ENCODE results near the gene KRTCAP2.

DNA sequence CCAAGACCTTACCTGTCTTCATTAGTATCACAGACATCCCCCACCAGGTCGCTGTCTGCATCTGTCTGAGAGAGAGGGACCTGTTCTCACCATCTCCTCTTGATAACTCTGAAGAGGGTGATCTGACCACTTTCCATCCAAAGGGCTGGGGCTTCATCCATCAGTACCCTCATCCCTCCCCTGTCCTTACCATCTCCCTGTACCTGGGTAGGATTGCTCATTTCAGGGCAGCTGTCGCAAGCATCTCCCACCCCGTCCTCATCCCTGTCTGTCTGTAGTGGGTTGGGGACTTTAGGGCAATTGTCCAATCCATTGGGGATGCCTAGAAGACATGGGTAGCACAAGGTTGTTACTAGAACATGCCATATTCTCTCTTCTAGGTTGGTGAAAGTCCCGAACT is 26.7 kb upstream of the KRTCAP2 start:
- no peak for TF ChIP-seq POLR2A (IDR thresholded peaks at IDR 0.05)
- TF ChIP-seq, protein P1, sequence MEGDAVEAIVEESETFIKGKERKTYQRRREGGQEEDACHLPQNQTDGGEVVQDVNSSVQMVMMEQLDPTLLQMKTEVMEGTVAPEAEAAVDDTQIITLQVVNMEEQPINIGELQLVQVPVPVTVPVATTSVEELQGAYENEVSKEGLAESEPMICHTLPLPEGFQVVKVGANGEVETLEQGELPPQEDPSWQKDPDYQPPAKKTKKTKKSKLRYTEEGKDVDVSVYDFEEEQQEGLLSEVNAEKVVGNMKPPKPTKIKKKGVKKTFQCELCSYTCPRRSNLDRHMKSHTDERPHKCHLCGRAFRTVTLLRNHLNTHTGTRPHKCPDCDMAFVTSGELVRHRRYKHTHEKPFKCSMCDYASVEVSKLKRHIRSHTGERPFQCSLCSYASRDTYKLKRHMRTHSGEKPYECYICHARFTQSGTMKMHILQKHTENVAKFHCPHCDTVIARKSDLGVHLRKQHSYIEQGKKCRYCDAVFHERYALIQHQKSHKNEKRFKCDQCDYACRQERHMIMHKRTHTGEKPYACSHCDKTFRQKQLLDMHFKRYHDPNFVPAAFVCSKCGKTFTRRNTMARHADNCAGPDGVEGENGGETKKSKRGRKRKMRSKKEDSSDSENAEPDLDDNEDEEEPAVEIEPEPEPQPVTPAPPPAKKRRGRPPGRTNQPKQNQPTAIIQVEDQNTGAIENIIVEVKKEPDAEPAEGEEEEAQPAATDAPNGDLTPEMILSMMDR (IDR thresholded peaks at IDR 0.05), result no peak

All from esophagus squamous epithelium (tissue), 4 donors.